ENCODE data around the gene DNA2.
"Not testable (repeated sequence)": the region's sequence is repeated elsewhere in the genome, so short reads cannot be mapped to it uniquely, and the experiment has no call there.

The DNA2 gene

DNA sequence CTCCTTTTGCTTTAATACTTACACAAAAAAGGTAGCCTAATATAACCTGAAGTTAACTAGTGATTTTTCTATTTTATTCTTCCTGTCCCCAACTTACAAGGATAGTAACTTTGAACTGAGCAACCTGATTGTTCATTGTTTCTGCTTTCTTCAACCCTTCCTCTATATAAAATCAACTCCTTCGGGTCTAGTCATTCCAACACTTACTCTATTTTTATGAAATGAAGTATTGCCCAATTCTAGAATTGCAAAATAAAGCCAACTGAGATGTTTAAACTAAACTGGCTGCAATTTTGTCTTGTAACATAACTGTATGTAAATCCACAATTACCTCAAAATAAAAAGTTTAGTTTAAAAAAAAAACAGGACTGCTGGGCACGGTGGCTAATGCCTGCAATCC, 20.3 kb upstream of the DNA2 start:
- Histone ChIP-seq H3K9me3 (ENCODE audit: control insufficient read depth, insufficient read depth, low read depth, low read length) (no peaks in the 10 kb centered on the region), H3K27me3 (ENCODE audit: control insufficient read depth, insufficient read depth, low read length) (no peaks in the 10 kb centered on the region), H3K9ac (ENCODE audit: low read length) (no peak overlapping the region), H3K36me3 (ENCODE audit: control insufficient read depth, insufficient read depth, low read length) (peaks cover 46% of the 10 kb centered on the region), H3K4me1 (ENCODE audit: control insufficient read depth, insufficient read depth, low read length) (peaks cover 13% of the 10 kb centered on the region), H3K27ac (ENCODE audit: low read depth, low read length) (no peak overlapping the region), H3K4me3 (ENCODE audit: low read depth, low read length) (no peak overlapping the region)

- H3K9me3 ChIP-seq (ENCODE audit: control insufficient read depth, insufficient read depth, low read depth, low read length): no peaks in the 10 kb centered on the region
- H3K4me3 ChIP-seq (ENCODE audit: low read depth, low read length): no peak overlapping the region
- no peak overlapping the region for H3K27ac ChIP-seq (ENCODE audit: low read depth, low read length)
- H3K9ac ChIP-seq (ENCODE audit: low read length): no peak overlapping the region
- H3K36me3 ChIP-seq (ENCODE audit: control insufficient read depth, insufficient read depth, low read length): peaks cover 58% of the 10 kb centered on the region
- H3K4me1 ChIP-seq (ENCODE audit: control insufficient read depth, insufficient read depth, low read length): no peaks in the 10 kb centered on the region
- no peaks in the 10 kb centered on the region for H3K27me3 ChIP-seq (ENCODE audit: control insufficient read depth, insufficient read depth, low read length)
Measured at GRCh38 chr10:68489919-68490318, 18.1 kb upstream of the DNA2 start.

GRCh38 chr10:68474021-68474420, 2.2 kb upstream of the DNA2 start:
- Histone ChIP-seq H3K4me1 (ENCODE audit: control insufficient read depth, insufficient read depth, low read length) (peaks cover 12% of the 10 kb centered on the region), H3K36me3 (ENCODE audit: control insufficient read depth, insufficient read depth, low read length) (peaks cover 10% of the 10 kb centered on the region), H3K9ac (ENCODE audit: low read length) (no peak overlapping the region), H3K27me3 (ENCODE audit: control insufficient read depth, insufficient read depth, low read length) (no peaks in the 10 kb centered on the region), H3K27ac (ENCODE audit: low read depth, low read length) (no peak overlapping the region), H3K9me3 (ENCODE audit: control insufficient read depth, insufficient read depth, low read depth, low read length) (no peaks in the 10 kb centered on the region), H3K4me3 (ENCODE audit: low read depth, low read length) (no peak overlapping the region)

DNA sequence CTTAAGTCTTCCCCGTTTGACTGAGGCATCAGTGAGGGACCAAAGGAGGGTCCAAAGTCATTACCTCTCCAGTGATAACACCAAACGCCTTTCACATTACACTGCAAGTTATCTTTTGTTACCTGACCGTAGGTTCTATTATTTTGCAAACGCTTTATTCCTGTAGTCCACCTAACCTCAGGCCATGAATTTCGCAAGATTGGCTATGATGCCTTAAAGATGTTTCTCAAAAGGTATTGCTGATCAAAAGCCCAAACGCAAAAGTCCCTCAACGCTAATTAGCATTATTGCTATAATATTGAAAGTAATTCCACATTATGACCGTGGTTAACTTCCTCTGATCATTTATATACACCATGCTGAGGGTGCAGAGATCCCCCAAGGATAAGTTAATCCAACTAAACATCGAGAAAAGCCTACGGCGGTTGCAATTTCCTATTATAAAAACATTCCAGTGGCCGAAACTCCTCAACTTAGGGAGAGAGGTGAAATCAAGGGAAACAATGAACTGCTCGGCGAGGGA, 649 bp downstream of the DNA2 start:
- peaks cover 38% of the 10 kb centered on the region for H3K36me3 ChIP-seq (ENCODE audit: control insufficient read depth, insufficient read depth, low read length)
- H3K4me1 ChIP-seq (ENCODE audit: control insufficient read depth, insufficient read depth, low read length): peaks cover 12% of the 10 kb centered on the region
- H3K9ac ChIP-seq (ENCODE audit: low read length): peak overlapping the region; percentile 92
- no peaks in the 10 kb centered on the region for H3K27me3 ChIP-seq (ENCODE audit: control insufficient read depth, insufficient read depth, low read length)
- H3K9me3 ChIP-seq (ENCODE audit: control insufficient read depth, insufficient read depth, low read depth, low read length): no peaks in the 10 kb centered on the region
- H3K27ac ChIP-seq (ENCODE audit: low read depth, low read length): peak overlapping the region; percentile 85
- H3K4me3 ChIP-seq (ENCODE audit: low read depth, low read length): peak overlapping the region; percentile 96

- no peaks in the 10 kb centered on the region for H3K9me3 ChIP-seq (ENCODE audit: control insufficient read depth, insufficient read depth, low read depth, low read length)
- H3K36me3 ChIP-seq (ENCODE audit: control insufficient read depth, insufficient read depth, low read length): peaks cover 47% of the 10 kb centered on the region
- H3K9ac ChIP-seq (ENCODE audit: low read length): peak overlapping the region; percentile 92
- H3K4me3 ChIP-seq (ENCODE audit: low read depth, low read length): peak overlapping the region; percentile 96
- H3K27ac ChIP-seq (ENCODE audit: low read depth, low read length): 0 out of 2 replicates have a peak overlapping the region, but pooled peaks have one; percentile 26
- peaks cover 12% of the 10 kb centered on the region for H3K4me1 ChIP-seq (ENCODE audit: control insufficient read depth, insufficient read depth, low read length)
- H3K27me3 ChIP-seq (ENCODE audit: control insufficient read depth, insufficient read depth, low read length): no peaks in the 10 kb centered on the region
Measured at GRCh38 chr10:68470300-68470699, 1.5 kb downstream of the DNA2 start.

- peaks cover 50% of the 10 kb centered on the region for H3K36me3 ChIP-seq (ENCODE audit: control insufficient read depth, insufficient read depth, low read length)
Measured at GRCh38 chr10:68469838-68470237, 1.9 kb downstream of the DNA2 start.

GRCh38 chr10:68464729-68465128, 7.0 kb downstream of the DNA2 start:
- peaks cover 95% of the 10 kb centered on the region for H3K36me3 ChIP-seq (ENCODE audit: control insufficient read depth, insufficient read depth, low read length)
- H3K27ac ChIP-seq (ENCODE audit: low read depth, low read length); H3K4me3 ChIP-seq (ENCODE audit: low read depth, low read length); H3K4me1 ChIP-seq (ENCODE audit: control insufficient read depth, insufficient read depth, low read length); H3K9me3 ChIP-seq (ENCODE audit: control insufficient read depth, insufficient read depth, low read depth, low read length); H3K9ac ChIP-seq (ENCODE audit: low read length); H3K27me3 ChIP-seq (ENCODE audit: control insufficient read depth, insufficient read depth, low read length): not testable (repeated sequence)

More at GRCh38 chr10:68469838-68470237, 1.9 kb downstream of the DNA2 start:
- Histone ChIP-seq H3K27me3 (ENCODE audit: control insufficient read depth, insufficient read depth, low read length) (no peaks in the 10 kb centered on the region), H3K4me1 (ENCODE audit: control insufficient read depth, insufficient read depth, low read length) (peaks cover 12% of the 10 kb centered on the region), H3K27ac (ENCODE audit: low read depth, low read length) (0 out of 2 replicates have a peak overlapping the region, but pooled peaks have one; percentile 26), H3K4me3 (ENCODE audit: low read depth, low read length) (peak overlapping the region; percentile 96), H3K9me3 (ENCODE audit: control insufficient read depth, insufficient read depth, low read depth, low read length) (no peaks in the 10 kb centered on the region), H3K9ac (ENCODE audit: low read length) (no peak overlapping the region)

- Histone ChIP-seq H3K36me3 (ENCODE audit: control insufficient read depth, insufficient read depth, low read length) (peaks cover 96% of the 10 kb centered on the region), H3K27ac (ENCODE audit: low read depth, low read length) (no peak overlapping the region)
Measured at GRCh38 chr10:68463365-68464093, 8.2 kb downstream of the DNA2 start.

DNA sequence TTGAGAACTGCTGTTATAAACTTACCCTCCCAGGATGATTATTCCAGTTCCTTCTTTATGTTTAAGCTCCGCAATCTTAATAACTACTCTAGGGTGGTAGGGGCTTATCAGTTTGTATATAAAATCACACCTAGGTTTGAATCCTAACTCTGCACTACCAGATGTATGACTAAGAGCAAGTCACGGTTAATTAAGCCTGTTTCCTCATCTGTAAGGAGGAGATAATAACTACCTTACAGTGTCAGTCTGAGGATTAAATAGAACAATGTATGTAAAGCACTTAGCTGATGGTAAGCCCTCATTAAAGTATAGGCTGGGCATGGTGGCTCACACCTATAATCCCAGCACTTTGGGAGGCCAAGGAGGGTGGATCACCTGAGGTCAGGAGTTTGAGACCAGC, 9.2 kb downstream of the DNA2 start:
- Histone ChIP-seq H3K9me3 (ENCODE audit: control insufficient read depth, insufficient read depth, low read depth, low read length) (no peaks in the 10 kb centered on the region), H3K4me1 (ENCODE audit: control insufficient read depth, insufficient read depth, low read length) (no peaks in the 10 kb centered on the region), H3K27ac (ENCODE audit: low read depth, low read length) (no peak overlapping the region), H3K36me3 (ENCODE audit: control insufficient read depth, insufficient read depth, low read length) (peaks cover 96% of the 10 kb centered on the region), H3K9ac (ENCODE audit: low read length) (no peak overlapping the region), H3K4me3 (ENCODE audit: low read depth, low read length) (no peak overlapping the region), H3K27me3 (ENCODE audit: control insufficient read depth, insufficient read depth, low read length) (no peaks in the 10 kb centered on the region)

More at GRCh38 chr10:68463365-68464093, 8.2 kb downstream of the DNA2 start:
- no peak overlapping the region for H3K4me3 ChIP-seq (ENCODE audit: low read depth, low read length)
- no peaks in the 10 kb centered on the region for H3K4me1 ChIP-seq (ENCODE audit: control insufficient read depth, insufficient read depth, low read length)
- no peaks in the 10 kb centered on the region for H3K27me3 ChIP-seq (ENCODE audit: control insufficient read depth, insufficient read depth, low read length)
- no peaks in the 10 kb centered on the region for H3K9me3 ChIP-seq (ENCODE audit: control insufficient read depth, insufficient read depth, low read depth, low read length)
- no peak overlapping the region for H3K9ac ChIP-seq (ENCODE audit: low read length)

- no peak overlapping the region for H3K9ac ChIP-seq (ENCODE audit: low read length)
- no peaks in the 10 kb centered on the region for H3K9me3 ChIP-seq (ENCODE audit: control insufficient read depth, insufficient read depth, low read depth, low read length)
- no peak overlapping the region for H3K4me3 ChIP-seq (ENCODE audit: low read depth, low read length)
- H3K27ac ChIP-seq (ENCODE audit: low read depth, low read length): no peak overlapping the region
- H3K36me3 ChIP-seq (ENCODE audit: control insufficient read depth, insufficient read depth, low read length): peaks cover 94% of the 10 kb centered on the region
- no peaks in the 10 kb centered on the region for H3K27me3 ChIP-seq (ENCODE audit: control insufficient read depth, insufficient read depth, low read length)
- H3K4me1 ChIP-seq (ENCODE audit: control insufficient read depth, insufficient read depth, low read length): no peaks in the 10 kb centered on the region
Measured at GRCh38 chr10:68461032-68461431, 10.7 kb downstream of the DNA2 start.

DNA sequence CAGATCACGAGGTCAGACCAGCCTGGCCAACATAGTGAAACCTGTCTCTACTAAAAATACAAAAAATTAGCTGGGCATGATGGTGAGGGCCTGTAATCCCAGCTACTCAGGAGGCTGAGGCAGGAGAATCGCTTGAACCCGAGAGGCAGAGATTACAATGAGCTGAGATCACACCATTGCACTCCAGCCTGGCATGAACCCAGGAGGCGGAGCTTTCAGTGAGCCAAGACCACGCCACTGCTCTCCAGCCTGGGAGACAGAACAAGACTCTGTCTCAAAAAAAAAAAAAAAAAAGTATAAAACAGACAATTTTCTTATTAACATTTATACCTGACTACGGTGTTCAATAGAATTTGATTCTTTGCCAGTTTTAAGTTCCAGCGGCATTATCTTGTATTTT, 22.1 kb downstream of the DNA2 start:
- not testable (repeated sequence) for H3K4me1 ChIP-seq (ENCODE audit: control insufficient read depth, insufficient read depth, low read length); H3K27ac ChIP-seq (ENCODE audit: low read depth, low read length); H3K4me3 ChIP-seq (ENCODE audit: low read depth, low read length); H3K9ac ChIP-seq (ENCODE audit: low read length); H3K9me3 ChIP-seq (ENCODE audit: control insufficient read depth, insufficient read depth, low read depth, low read length); H3K27me3 ChIP-seq (ENCODE audit: control insufficient read depth, insufficient read depth, low read length)
- H3K36me3 ChIP-seq (ENCODE audit: control insufficient read depth, insufficient read depth, low read length): peaks cover 84% of the 10 kb centered on the region
